Liver (tissue), 9 donors: ENCODE results near the gene TP63. TPM values are rescaled to one million over a fixed set of nuclear protein-coding genes. Genes with fewer than 3 reads are reported as not detected.

Source experiments
- DNase-seq: peaks from one replicate; pipeline ENCODE4 v3.0.0-alpha.2; 2017; ENCODE audit warnings: low spot score
- H3K27ac ChIP-seq, 2 donors: one replicate each; pipeline ENCODE4 v1.7.0; 2013; ENCODE audit warnings: inconsistent platforms in 2 of 2, low read length in 2 of 2, control low read depth in 1 of 2, low read depth in 1 of 2, mild to moderate bottlenecking in 1 of 2
- H3K27me3 ChIP-seq, 4 donors: one replicate each; pipeline versions ENCODE4 v1.6.1 to v1.7.0; 2013; ENCODE audit warnings: low read length in 3 of 4, inconsistent platforms in 1 of 4, mild to moderate bottlenecking in 1 of 4, moderate library complexity in 1 of 4; ENCODE audit not compliant: control insufficient read depth in 4 of 4, insufficient read depth in 4 of 4
- H3K36me3 ChIP-seq, 4 donors: one replicate each; pipeline versions ENCODE4 v1.6.1 to v1.7.0; 2013; ENCODE audit warnings: low read length in 3 of 4, mild to moderate bottlenecking in 3 of 4, low read depth in 1 of 4, moderate library complexity in 1 of 4; ENCODE audit not compliant: control insufficient read depth in 4 of 4, insufficient read depth in 3 of 4
- H3K4me1 ChIP-seq, 4 donors: one replicate each; pipeline versions ENCODE4 v1.6.1 to v1.7.0; 2013; ENCODE audit warnings: low read length in 3 of 4, mild to moderate bottlenecking in 3 of 4, moderate library complexity in 1 of 4; ENCODE audit not compliant: control insufficient read depth in 4 of 4, insufficient read depth in 4 of 4
- H3K4me3 ChIP-seq, 3 donors: one replicate each; pipeline versions ENCODE4 v1.6.1 to v1.7.0; 2013; ENCODE audit warnings: low read length in 3 of 3, control low read depth in 1 of 3, low read depth in 1 of 3, mild to moderate bottlenecking in 1 of 3
- H3K9ac ChIP-seq, 2 donors: one replicate each; pipeline ENCODE4 v1.7.0; 2013; ENCODE audit warnings: low read length in 2 of 2, mild to moderate bottlenecking in 2 of 2, moderate library complexity in 2 of 2, control low read depth in 1 of 2, low read depth in 1 of 2
- H3K9me3 ChIP-seq, 4 donors: one replicate each; pipeline versions ENCODE4 v1.6.1 to v1.7.0; 2013; ENCODE audit warnings: low read length in 3 of 4; ENCODE audit not compliant: control insufficient read depth in 4 of 4
- CTCF ChIP-seq: fragments of 150-350 bp; IDR thresholded peaks from 2 replicates; pipeline ENCODE4 v1.5.1; 2017; ENCODE audit warnings: improper control_type of control experiment, low read depth, low read length; ENCODE audit not compliant: missing input control
- EGR1 ChIP-seq, 2 donors: IDR thresholded peaks; 2 replicates each; pipeline ENCODE4 v1.6.1; 2016 to 2018; ENCODE audit warnings: antibody characterized with exemption in 2 of 2, low read depth in 2 of 2
- FOXA2 ChIP-seq: IDR thresholded peaks from 2 replicates; pipeline ENCODE4 v1.6.1; 2016; ENCODE audit warnings: antibody characterized with exemption
- HNF4A ChIP-seq, 2 donors: conservative IDR thresholded peaks; 2 replicates each; pipeline ENCODE4 v1.6.1; 2016; ENCODE audit warnings: antibody characterized with exemption in 2 of 2, mild to moderate bottlenecking in 2 of 2
- HNF4G ChIP-seq: IDR thresholded peaks from 2 replicates; pipeline ENCODE4 v1.6.1; 2016; ENCODE audit warnings: antibody characterized with exemption
- JUND ChIP-seq, 2 donors: IDR thresholded peaks; 2 replicates each; pipeline ENCODE4 v1.6.1; 2016; ENCODE audit warnings: antibody characterized with exemption in 2 of 2
- NR2F2 ChIP-seq: IDR thresholded peaks from 2 replicates; pipeline ENCODE4 v1.6.1; 2016; ENCODE audit warnings: antibody characterized with exemption
- RAD21 ChIP-seq, 2 donors: IDR thresholded peaks; 2 replicates each; pipeline ENCODE4 v1.6.1; 2016; ENCODE audit warnings: antibody characterized with exemption in 2 of 2, mild to moderate bottlenecking in 2 of 2
- RXRA ChIP-seq, 2 donors: IDR thresholded peaks; 2 replicates each; pipeline ENCODE4 v1.6.1; 2017 to 2018; ENCODE audit warnings: antibody characterized with exemption in 2 of 2, mild to moderate bottlenecking in 1 of 2
- WGBS: extraction: QIAGEN DNeasy Blood & Tissue Kit; methylation state at CpG from one replicate; pipeline ENCODE4 v1.1.7; 2013; 5-methylcytosine and 5-hydroxymethylcytosine counted together
- polyA plus RNA-seq, 2 donors: library from polyadenylated mRNA; stranded (reverse) in 1 of 2; unstranded in 1 of 2; fragments of 200-250 nt in 1 of 2; fragments of >200 nt in 1 of 2; fragmentation: Nextera tagmentation in 1 of 2; extraction: Ambion mirVana in 1 of 2; gene quantifications; one replicate each; pipeline versions ENCODE4 v1.2.1 to v1.2.3, GENCODE V29; 2013 to 2015
- total RNA-seq, 2 donors: library from RNA; depleted of rRNA; stranded (reverse); fragments of >200 nt; gene quantifications; one replicate each; pipeline ENCODE4 v1.2.3, GENCODE V29; 2014
- TF ChIP-seq, protein P1 (sequence below): IDR thresholded peaks from 2 replicates; pipeline ENCODE4 v1.6.1; 2016; ENCODE audit warnings: antibody characterized with exemption, mild to moderate bottlenecking
- TF ChIP-seq, protein P2 (sequence below): IDR thresholded peaks from 2 replicates; pipeline ENCODE4 v1.6.1; 2016; ENCODE audit warnings: antibody characterized with exemption
- donor health status: healthy.
- donor health status: healthy.
- donor health status: healthy.
- donor health status: healthy.
- donor health status: healthy.

Gene TP63
- total and polyA plus RNA-seq, 4 donors: under 0.01 to 0.08 (median 0.05) TPM; not detected in 1

DNA sequence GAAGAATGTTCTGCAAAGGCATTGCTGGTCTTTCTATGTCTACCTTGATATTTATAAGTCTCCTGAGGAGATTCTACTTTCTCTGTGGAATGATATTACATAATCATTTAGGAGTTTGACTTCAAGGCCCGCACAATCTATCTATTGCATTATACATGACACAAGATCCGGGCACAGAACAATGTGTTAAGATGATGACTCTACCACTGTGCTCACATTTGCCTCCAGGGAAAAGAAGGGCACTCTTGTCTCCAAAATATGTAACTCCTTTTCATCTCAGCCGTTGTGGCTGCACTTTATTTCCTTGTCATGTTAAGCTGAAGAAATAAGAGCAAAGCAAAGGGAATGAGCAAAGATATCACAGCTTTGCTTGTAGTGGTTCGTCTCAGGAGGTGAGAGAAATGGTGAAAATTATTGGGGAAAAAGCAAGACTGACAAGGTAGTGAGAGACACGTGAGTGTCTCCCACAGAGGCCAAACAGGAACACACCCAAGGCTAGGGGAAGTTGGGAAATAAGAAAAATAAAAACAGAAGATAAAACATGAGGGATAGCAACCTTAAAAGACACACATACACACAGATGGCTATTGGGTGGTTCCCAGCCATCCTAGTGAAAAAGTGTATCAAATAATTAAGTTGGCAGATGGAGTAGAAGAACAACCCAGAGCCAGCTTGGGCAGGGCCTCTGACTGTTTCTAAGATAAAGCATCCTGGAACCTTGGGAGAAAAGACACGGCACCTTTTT lies 305.2 kb downstream of the TP63 start:
- TF ChIP-seq HNF4G: no peak
- no peak for TF ChIP-seq NR2F2
- no peak for TF ChIP-seq EGR1 (IDR thresholded peaks at IDR 0.05; ENCODE audit: low read depth in 2 of 2)
- TF ChIP-seq JUND (IDR thresholded peaks at IDR 0.05): no peak

GRCh38 chr3:189937302-189938127 lies 306.3 kb downstream of the TP63 start:
- no peaks in the 10 kb centered on the region for H3K27me3 ChIP-seq
- no peak overlapping the region for H3K4me3 ChIP-seq
- TF ChIP-seq, protein P1, sequence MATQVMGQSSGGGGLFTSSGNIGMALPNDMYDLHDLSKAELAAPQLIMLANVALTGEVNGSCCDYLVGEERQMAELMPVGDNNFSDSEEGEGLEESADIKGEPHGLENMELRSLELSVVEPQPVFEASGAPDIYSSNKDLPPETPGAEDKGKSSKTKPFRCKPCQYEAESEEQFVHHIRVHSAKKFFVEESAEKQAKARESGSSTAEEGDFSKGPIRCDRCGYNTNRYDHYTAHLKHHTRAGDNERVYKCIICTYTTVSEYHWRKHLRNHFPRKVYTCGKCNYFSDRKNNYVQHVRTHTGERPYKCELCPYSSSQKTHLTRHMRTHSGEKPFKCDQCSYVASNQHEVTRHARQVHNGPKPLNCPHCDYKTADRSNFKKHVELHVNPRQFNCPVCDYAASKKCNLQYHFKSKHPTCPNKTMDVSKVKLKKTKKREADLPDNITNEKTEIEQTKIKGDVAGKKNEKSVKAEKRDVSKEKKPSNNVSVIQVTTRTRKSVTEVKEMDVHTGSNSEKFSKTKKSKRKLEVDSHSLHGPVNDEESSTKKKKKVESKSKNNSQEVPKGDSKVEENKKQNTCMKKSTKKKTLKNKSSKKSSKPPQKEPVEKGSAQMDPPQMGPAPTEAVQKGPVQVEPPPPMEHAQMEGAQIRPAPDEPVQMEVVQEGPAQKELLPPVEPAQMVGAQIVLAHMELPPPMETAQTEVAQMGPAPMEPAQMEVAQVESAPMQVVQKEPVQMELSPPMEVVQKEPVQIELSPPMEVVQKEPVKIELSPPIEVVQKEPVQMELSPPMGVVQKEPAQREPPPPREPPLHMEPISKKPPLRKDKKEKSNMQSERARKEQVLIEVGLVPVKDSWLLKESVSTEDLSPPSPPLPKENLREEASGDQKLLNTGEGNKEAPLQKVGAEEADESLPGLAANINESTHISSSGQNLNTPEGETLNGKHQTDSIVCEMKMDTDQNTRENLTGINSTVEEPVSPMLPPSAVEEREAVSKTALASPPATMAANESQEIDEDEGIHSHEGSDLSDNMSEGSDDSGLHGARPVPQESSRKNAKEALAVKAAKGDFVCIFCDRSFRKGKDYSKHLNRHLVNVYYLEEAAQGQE: no peak
- TF ChIP-seq, protein P2, sequence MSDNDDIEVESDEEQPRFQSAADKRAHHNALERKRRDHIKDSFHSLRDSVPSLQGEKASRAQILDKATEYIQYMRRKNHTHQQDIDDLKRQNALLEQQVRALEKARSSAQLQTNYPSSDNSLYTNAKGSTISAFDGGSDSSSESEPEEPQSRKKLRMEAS: no peak
- TF ChIP-seq RAD21 (IDR thresholded peaks at IDR 0.05) (no peak), CTCF (no peak), EGR1 (IDR thresholded peaks at IDR 0.05; ENCODE audit: low read depth in 2 of 2) (no peak), FOXA2 (no peak), RXRA (IDR thresholded peaks at IDR 0.05) (no peak), HNF4A (conservative IDR thresholded peaks at IDR 0.05) (no peak), JUND (IDR thresholded peaks at IDR 0.05) (no peak), HNF4G (no peak)
- WGBS: 83% methylated on average over 7 of the region's 7 CpGs
- no peak overlapping the region for H3K27ac ChIP-seq
- DNase-seq: no peak
- no peaks in the 10 kb centered on the region for H3K4me1 ChIP-seq
- H3K36me3 ChIP-seq: no peaks in the 10 kb centered on the region
- no peak overlapping the region for H3K9ac ChIP-seq
- no peaks in the 10 kb centered on the region for H3K9me3 ChIP-seq

More for the DNA sequence above, 305.2 kb downstream of the TP63 start:
- Histone ChIP-seq H3K27ac (no peak overlapping the region), H3K9ac (no peak overlapping the region), H3K9me3 (no peaks in the 10 kb centered on the region), H3K4me1 (no peaks in the 10 kb centered on the region), H3K36me3 (no peaks in the 10 kb centered on the region), H3K4me3 (no peak overlapping the region), H3K27me3 (no peaks in the 10 kb centered on the region)
- DNase-seq: no peak
- 86% methylated on average over 6 of the region's 6 CpGs for WGBS
